Astrocyte of the spinal cord (primary cell): ENCODE measurements around the gene RAB4A.

Experiments used
- DNase-seq: peaks from one replicate; pipeline ENCODE4 v3.0.0; 2011; ENCODE audit warnings: low read depth, low spot score
- H3K4me3 ChIP-seq: 2 replicates; pipeline ENCODE4 v1.5.1; 2011; ENCODE audit warnings: low read depth, mild to moderate bottlenecking, low read length, moderate library complexity
- CTCF ChIP-seq: IDR thresholded peaks from 2 replicates; pipeline ENCODE4 v1.5.1; 2012; ENCODE audit warnings: low read depth, mild to moderate bottlenecking, low read length, inconsistent platforms
- in situ Hi-C: cut with HindIII; loops from 2 replicates; pipeline ENCODE4 v1.10.0; 2017; ENCODE audit warnings: low sequenced_read_pairs

The RAB4A gene

GRCh38 chr1:229230893-229231753 lies 39.8 kb upstream of the RAB4A start:
- TF ChIP-seq CTCF: no peak
- no peak overlapping the region for H3K4me3 ChIP-seq
- peak; percentile 69 for DNase-seq
- in situ Hi-C loops: no loop called here

GRCh38 chr1:229231754-229232119 lies 39.2 kb upstream of the RAB4A start:
- H3K4me3 ChIP-seq: no peak overlapping the region
- in situ Hi-C loops: no loop called here
- TF ChIP-seq CTCF: no peak
- no peak for DNase-seq

DNA sequence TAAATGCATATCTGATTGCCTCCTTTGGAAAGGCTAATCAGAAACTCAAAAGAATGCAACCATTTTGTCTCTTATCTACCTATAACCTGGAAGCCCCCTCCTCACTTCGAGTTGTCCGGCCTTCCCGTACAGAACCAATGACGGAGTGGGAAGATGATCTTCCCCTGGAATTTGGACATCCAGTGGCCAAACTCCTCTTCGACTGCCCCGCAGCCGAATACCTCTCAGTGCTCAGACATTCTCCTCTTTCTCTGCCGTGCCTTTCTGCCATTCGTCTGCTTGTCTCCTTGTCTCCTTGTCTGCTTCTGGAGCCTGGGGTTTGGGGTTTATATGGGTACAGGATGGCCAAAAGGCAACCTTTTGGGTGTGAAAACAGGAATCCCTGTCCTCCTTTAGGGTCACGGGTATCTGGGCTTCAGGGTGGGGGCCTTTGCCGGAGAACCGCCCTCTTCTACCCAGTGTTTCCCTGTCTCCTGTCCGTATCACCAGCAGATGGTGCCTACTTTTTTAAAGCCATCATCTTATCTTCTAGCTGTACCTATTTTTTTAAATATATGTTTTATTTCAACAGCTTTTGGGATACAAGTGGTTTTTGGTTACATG lies 35.9 kb upstream of the RAB4A start:
- no peak for TF ChIP-seq CTCF
- H3K4me3 ChIP-seq: no peak overlapping the region
- in situ Hi-C loops: no loop called here
- DNase-seq: no peak

- no peak for DNase-seq
- H3K4me3 ChIP-seq: no peak overlapping the region
- in situ Hi-C loops: no loop called here
- no peak for TF ChIP-seq CTCF
Measured at GRCh38 chr1:229237320-229237719, 33.6 kb upstream of the RAB4A start.

- no peak for DNase-seq
- no peak for TF ChIP-seq CTCF
- in situ Hi-C loops: no loop called here
- H3K4me3 ChIP-seq: no peak overlapping the region
Measured at GRCh38 chr1:229238231-229238630, 32.7 kb upstream of the RAB4A start.

DNA sequence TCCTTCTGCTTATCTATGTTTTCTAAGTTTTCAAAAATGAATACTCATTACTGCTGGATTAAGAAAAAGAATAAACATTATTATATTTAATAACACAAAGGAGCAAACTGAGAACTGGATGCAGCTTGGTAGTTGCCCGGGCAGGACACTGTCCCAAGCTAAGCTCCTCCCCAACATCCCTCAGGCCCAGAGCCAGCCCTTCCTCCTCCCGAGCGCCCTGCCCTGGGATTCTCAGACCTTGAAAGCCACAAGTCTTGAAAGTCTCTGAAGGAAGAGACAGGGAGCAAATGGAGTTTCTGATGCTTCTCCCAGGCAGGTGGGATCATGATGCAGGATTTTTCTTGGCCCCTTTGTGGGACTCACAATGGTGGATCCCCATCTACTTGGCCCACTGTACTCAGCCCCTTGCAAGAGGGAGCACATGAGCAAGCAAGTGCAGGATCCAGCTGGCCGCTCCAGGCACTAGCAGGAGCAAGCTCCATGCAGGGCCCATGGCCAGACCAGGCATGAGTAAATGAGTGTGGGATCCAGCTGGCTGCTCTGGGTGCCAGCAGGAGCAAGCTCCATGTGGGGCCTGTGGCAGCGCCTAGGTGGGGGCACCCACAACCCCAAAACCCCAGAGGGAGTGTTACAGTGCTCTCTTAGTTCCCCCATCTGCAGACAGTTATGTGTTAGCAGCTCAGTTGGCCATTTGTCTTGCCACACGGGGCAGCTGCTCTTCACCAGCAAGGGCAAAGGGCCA lies 32.1 kb upstream of the RAB4A start:
- TF ChIP-seq CTCF: no peak

More for the DNA sequence above, 32.1 kb upstream of the RAB4A start:
- H3K4me3 ChIP-seq: no peak overlapping the region
- DNase-seq: no peak
- in situ Hi-C loops: no loop called here
